Gastroesophageal sphincter (tissue), 4 donors: ENCODE data around the gene ISCA2. TPM values are rescaled to one million over a fixed set of nuclear protein-coding genes. Genes with fewer than 3 reads are reported as not detected.

Experiments used
- ATAC-seq: fragments of 150-250 bp; one replicate; pipeline ENCODE4 v1.9.1; 2016; ENCODE audit warnings: mild to moderate bottlenecking, moderate library complexity
- H3K27ac ChIP-seq, 4 donors: fragments of 200-600 bp; sonication (generic) in 3 of 4; 1 replicate in 3 of 4; 2 replicates in 1 of 4; pipeline ENCODE4 v1.5.1; 2016 to 2019
- H3K27me3 ChIP-seq: fragments of 200-600 bp; sonication (generic); one replicate; pipeline ENCODE4 v1.5.1; 2019
- H3K36me3 ChIP-seq, 2 donors: fragments of 200-600 bp; sonication (generic); one replicate each; pipeline ENCODE4 v1.5.1; 2019; ENCODE audit warnings: control low read depth in 1 of 2
- H3K4me1 ChIP-seq, 3 donors: fragments of 200-600 bp; sonication (generic); 1 replicate in 2 of 3; 2 replicates in 1 of 3; pipeline ENCODE4 v1.5.1; 2016 to 2019; ENCODE audit warnings: control low read depth in 2 of 3
- H3K4me3 ChIP-seq, 2 donors: fragments of 200-600 bp; sonication (generic); one replicate each; pipeline ENCODE4 v1.5.1; 2019; ENCODE audit warnings: mild to moderate bottlenecking in 1 of 2, moderate library complexity in 1 of 2
- H3K9me3 ChIP-seq, 3 donors: fragments of 200-600 bp; sonication (generic); one replicate each; pipeline ENCODE4 v1.5.1; 2017 to 2019; ENCODE audit warnings: control low read depth in 2 of 3
- CTCF ChIP-seq, 4 experiments: fragments of 200-600 bp in 2 of 4; fragments of 450-650 bp in 2 of 4; sonication (generic) in 1 of 4; IDR thresholded peaks; one replicate each; pipeline ENCODE4 v1.5.1; 2017 to 2019; ENCODE audit warnings: antibody characterized with exemption in 4 of 4, mild to moderate bottlenecking in 2 of 4, moderate library complexity in 2 of 4
- EP300 ChIP-seq: sonication (generic); formaldehyde crosslinking; IDR thresholded peaks from one replicate; pipeline ENCODE4 v1.6.1; 2017; ENCODE audit warnings: antibody characterized with exemption, mild to moderate bottlenecking
- POLR2A ChIP-seq, 2 donors: fragments of 450-650 bp; IDR thresholded peaks; one replicate each; pipeline ENCODE4 v1.6.1; 2017; ENCODE audit warnings: antibody characterized with exemption in 2 of 2, mild to moderate bottlenecking in 2 of 2, moderate library complexity in 1 of 2
- POLR2AphosphoS5 ChIP-seq: sonication (generic); formaldehyde crosslinking; IDR thresholded peaks from one replicate; pipeline ENCODE4 v1.6.1; 2017; ENCODE audit warnings: antibody characterized with exemption
- WGBS, 2 donors: methylation state at CpG; one replicate each; pipeline ENCODE4 v1.1.5; 2018; ENCODE audit warnings: low coverage in 1 of 2; 5-methylcytosine and 5-hydroxymethylcytosine counted together
- total RNA-seq, 4 donors: library from RNA; depleted of rRNA; stranded (reverse); fragments of >200 nt; gene quantifications; one replicate each; pipeline ENCODE4 v1.1.0, GENCODE V29; 2016

Gene ISCA2
- total RNA-seq, 4 donors from 2014 or later = 10.6 to 16.3 (median 10.9) TPM

- 73 to 81% methylated on average over 4 to 6 of the region's 6 CpGs for WGBS, 2 donors
- Histone ChIP-seq H3K27ac (no peak overlapping the region), H3K4me1 (no peaks in the 10 kb centered on the region), H3K36me3 (peaks cover 0 to 39% of the 10 kb centered on the region in 2 donors), H3K27me3 (no peaks in the 10 kb centered on the region), H3K9me3 (no peaks in the 10 kb centered on the region), H3K4me3 (no peak overlapping the region)
- TF ChIP-seq POLR2A (IDR thresholded peaks at IDR 0.05) = no peak
- no peak for TF ChIP-seq CTCF (IDR thresholded peaks at IDR 0.05)
- TF ChIP-seq EP300 = no peak
- TF ChIP-seq POLR2AphosphoS5 = no peak
- no peak for ATAC-seq
Observed at GRCh38 chr14:74519316-74520074, 25.9 kb downstream of the ISCA2 start.

GRCh38 chr14:74521756-74522155 lies 28.2 kb downstream of the ISCA2 start:
- no peaks in the 10 kb centered on the region for H3K27me3 ChIP-seq
- H3K9me3 ChIP-seq = no peaks in the 10 kb centered on the region
- peaks cover 0 to 26% of the 10 kb centered on the region in 2 donors for H3K36me3 ChIP-seq
- no peaks in the 10 kb centered on the region for H3K4me1 ChIP-seq
- no peak for TF ChIP-seq POLR2A (IDR thresholded peaks at IDR 0.05)
- TF ChIP-seq EP300 = no peak
- TF ChIP-seq CTCF (IDR thresholded peaks at IDR 0.05) = no peak
- no peak for TF ChIP-seq POLR2AphosphoS5
- ATAC-seq = no peak
- no CpG with 5 or more reads among the region's 10 CpGs for WGBS, 2 donors
- H3K4me3 ChIP-seq = no peak overlapping the region
- no peak overlapping the region for H3K27ac ChIP-seq

- no peak for ATAC-seq
- Histone ChIP-seq H3K4me1 (no peaks in the 10 kb centered on the region), H3K27me3 (no peaks in the 10 kb centered on the region), H3K4me3 (no peak overlapping the region), H3K27ac (no peak overlapping the region), H3K9me3 (no peaks in the 10 kb centered on the region), H3K36me3 (peaks cover 0 to 22% of the 10 kb centered on the region in 2 donors)
- TF ChIP-seq CTCF (IDR thresholded peaks at IDR 0.05) (no peak), POLR2A (IDR thresholded peaks at IDR 0.05) (no peak), POLR2AphosphoS5 (no peak), EP300 (no peak)
- WGBS, 2 donors = no CpG with 5 or more reads among the region's 7 CpGs
Observed at GRCh38 chr14:74522740-74523139, 29.2 kb downstream of the ISCA2 start.

- no peak overlapping the region for H3K27ac ChIP-seq
- WGBS, 2 donors = 76% methylated on average over 5 of the region's 14 CpGs; no CpG with 5 or more reads in 1 of the 2 donors
- no peak overlapping the region for H3K4me3 ChIP-seq
- TF ChIP-seq EP300 = no peak
- no peak for TF ChIP-seq POLR2A (IDR thresholded peaks at IDR 0.05)
- no peak for TF ChIP-seq CTCF (IDR thresholded peaks at IDR 0.05)
- TF ChIP-seq POLR2AphosphoS5 = no peak
- H3K27me3 ChIP-seq = no peaks in the 10 kb centered on the region
- H3K4me1 ChIP-seq = no peaks in the 10 kb centered on the region
- H3K9me3 ChIP-seq = no peaks in the 10 kb centered on the region
- H3K36me3 ChIP-seq = peaks cover 0 to 22% of the 10 kb centered on the region in 2 donors
- no peak for ATAC-seq
Observed at GRCh38 chr14:74524076-74524811, 30.7 kb downstream of the ISCA2 start.

GRCh38 chr14:74524812-74525135 lies 31.2 kb downstream of the ISCA2 start:
- Histone ChIP-seq H3K9me3 (no peaks in the 10 kb centered on the region), H3K36me3 (peaks cover 0 to 22% of the 10 kb centered on the region in 2 donors), H3K4me1 (no peaks in the 10 kb centered on the region), H3K4me3 (no peak overlapping the region), H3K27me3 (no peaks in the 10 kb centered on the region), H3K27ac (no peak overlapping the region)
- TF ChIP-seq POLR2A (IDR thresholded peaks at IDR 0.05) (no peak), POLR2AphosphoS5 (no peak), CTCF (IDR thresholded peaks at IDR 0.05) (no peak), EP300 (no peak)
- ATAC-seq = no peak
